ENCODE results near the gene CRMP1. TPM values are rescaled to one million over a fixed set of nuclear protein-coding genes. Genes with fewer than 3 reads are reported as not detected.

The CRMP1 gene
- total RNA-seq, result not detected
- polyA plus RNA-seq, result not detected
- 0 to 0.08 (median 0) reads per million in 6 experiments for total RNA-seq

GRCh38 chr4:5893004-5893580 lies at the start of gene CRMP1:
Gene CRMP1 (minus strand): TSS chr4:5893086. CDS start chr4:5892969, 117 bp downstream.
- H3K4me3 Mint-ChIP-seq, result no peak within 1 kb of the TSS
- peaks cover 0 to 11% (median 7%) of the 10 kb centered on the region in 9 donors for H3K9me3 Mint-ChIP-seq
- DNase-seq (no peak), ATAC-seq (no peak)
- H3K27ac Mint-ChIP-seq, result no peak within 1 kb of the TSS
- H3K4me1 Mint-ChIP-seq, result peaks cover 0 to 14% (median 10%) of the 10 kb centered on the region in 4 donors
- H3K36me3 Mint-ChIP-seq, result peaks cover 0 to 15% (median 6%) of the 10 kb centered on the region in 3 donors
- POLR2A ChIA-PET, result no interaction called here
- peaks cover 29 to 62% (median 49%) of the 10 kb centered on the region in 5 donors for H3K27me3 Mint-ChIP-seq

DNA sequence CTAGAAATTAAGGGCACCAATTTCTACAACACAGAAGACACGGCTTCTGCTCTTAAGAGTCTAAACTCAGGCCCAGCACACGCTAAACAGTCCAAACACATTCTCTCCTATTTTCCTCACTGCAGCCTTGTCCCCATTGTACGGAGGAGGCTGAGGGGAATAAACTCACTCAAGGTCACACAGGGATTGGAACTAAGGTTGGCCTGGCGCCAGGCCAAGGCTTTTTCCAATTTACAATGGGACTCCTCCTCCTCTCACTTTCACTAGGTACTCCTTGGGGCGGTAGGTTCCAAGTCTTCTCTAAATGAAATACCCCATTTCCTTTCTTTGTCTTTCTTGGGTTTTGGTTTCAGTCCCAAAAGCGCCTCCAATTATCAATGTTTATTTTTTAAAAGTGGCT lies 48.7 kb upstream of the CRMP1 start:
- Mint-ChIP-seq H3K9me3 (peaks cover 0 to 8% (median 0%) of the 10 kb centered on the region in 9 donors), H3K27ac (no peak overlapping the region), H3K36me3 (peaks cover 0 to 2% (median 0%) of the 10 kb centered on the region in 3 donors), H3K4me3 (no peak overlapping the region), H3K4me1 (peaks cover 0 to 3% (median 0%) of the 10 kb centered on the region in 4 donors), H3K27me3 (peaks cover 6 to 18% (median 11%) of the 10 kb centered on the region in 5 donors)
- DNase-seq, result no peak
- POLR2A ChIA-PET, result no interaction called here
- ATAC-seq, result no peak

- peaks cover 3 to 14% (median 9%) of the 10 kb centered on the region in 5 donors for H3K27me3 Mint-ChIP-seq
- peaks cover 0 to 4% (median 0%) of the 10 kb centered on the region in 9 donors for H3K9me3 Mint-ChIP-seq
- H3K4me3 Mint-ChIP-seq, result no peak overlapping the region
- ATAC-seq, result no peak
- POLR2A ChIA-PET, result no interaction called here
- peaks cover 0 to 3% (median 0%) of the 10 kb centered on the region in 4 donors for H3K4me1 Mint-ChIP-seq
- H3K36me3 Mint-ChIP-seq, result peaks cover 0 to 2% (median 0%) of the 10 kb centered on the region in 3 donors
- no peak overlapping the region for H3K27ac Mint-ChIP-seq
- peak in 1 of 10 donors; percentile 41 for DNase-seq
These were observed 47.8 kb upstream of the CRMP1 start for GRCh38 chr4:5940470-5941203.

DNA sequence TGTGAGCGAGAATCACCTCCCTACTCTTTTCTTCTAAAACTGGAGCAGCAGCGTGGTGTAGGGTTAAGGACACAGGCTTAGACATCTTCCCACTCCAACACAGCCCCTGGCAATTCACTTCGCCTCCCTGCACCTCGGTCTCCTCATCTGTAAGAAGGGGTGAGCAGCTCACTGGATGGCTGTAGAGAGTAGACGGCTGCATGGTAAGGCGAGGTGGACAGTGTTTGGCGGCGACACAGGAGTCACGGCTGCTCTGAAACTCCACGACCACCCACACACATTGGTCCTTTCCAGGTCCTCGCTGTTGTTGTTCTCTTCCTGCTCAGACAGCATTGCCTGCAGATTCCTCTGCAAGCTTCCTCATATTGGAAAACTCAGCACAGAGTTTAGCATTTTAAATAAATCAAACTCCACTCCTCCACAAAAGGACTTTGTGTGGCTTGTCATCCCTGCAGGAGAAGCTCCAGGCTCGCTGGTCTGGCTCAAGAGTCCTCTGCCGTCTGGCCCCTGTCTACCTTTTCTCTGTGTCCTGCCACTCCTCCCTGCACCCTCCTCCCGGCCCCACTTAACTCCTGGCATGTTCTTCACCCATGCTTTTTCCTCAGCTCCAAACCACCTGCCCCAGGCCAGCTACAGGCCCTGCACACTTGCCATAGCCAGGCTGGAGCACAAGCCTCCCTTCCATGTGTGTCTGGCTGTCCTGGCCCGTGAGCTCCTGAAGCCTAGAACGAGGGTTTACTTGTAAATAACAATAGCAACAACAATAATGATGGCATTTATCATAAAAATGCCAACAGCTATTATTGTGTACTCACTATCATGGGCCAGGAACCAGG lies 41.3 kb upstream of the CRMP1 start:
- ATAC-seq, result no peak
- Mint-ChIP-seq H3K27ac (no peak overlapping the region), H3K9me3 (no peaks in the 10 kb centered on the region), H3K36me3 (no peaks in the 10 kb centered on the region), H3K4me1 (no peaks in the 10 kb centered on the region), H3K27me3 (peaks cover 4 to 23% (median 10%) of the 10 kb centered on the region in 5 donors), H3K4me3 (no peak overlapping the region)
- POLR2A ChIA-PET, result no interaction called here
- peak in 1 of 10 donors; percentile 36 for DNase-seq

DNA sequence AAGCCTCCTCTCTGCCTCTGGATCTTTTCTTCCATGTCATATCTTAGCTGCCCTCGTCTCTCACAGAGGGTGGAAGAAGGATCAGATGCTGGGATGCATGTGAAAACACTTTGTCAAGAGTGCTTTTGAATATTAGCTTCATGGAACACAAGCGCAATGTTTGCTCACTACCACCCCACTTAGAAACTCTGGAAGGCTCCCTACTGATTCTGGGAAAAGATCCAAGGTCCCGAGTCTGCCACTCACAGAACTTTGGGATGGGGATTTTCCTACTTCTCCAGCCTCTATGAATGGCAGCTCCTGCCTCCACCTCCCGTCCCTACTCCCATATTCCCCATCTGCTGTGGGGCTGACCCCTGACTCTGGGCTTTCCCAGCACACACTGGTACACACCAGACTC lies 40.2 kb upstream of the CRMP1 start:
- ATAC-seq (no peak), DNase-seq (peak in 1 of 10 donors; percentile 8)
- Mint-ChIP-seq H3K9me3 (no peaks in the 10 kb centered on the region), H3K4me3 (no peak overlapping the region), H3K4me1 (no peaks in the 10 kb centered on the region), H3K27me3 (peaks cover 4 to 23% (median 10%) of the 10 kb centered on the region in 5 donors), H3K27ac (no peak overlapping the region), H3K36me3 (no peaks in the 10 kb centered on the region)
- POLR2A ChIA-PET, result no interaction called here

GRCh38 chr4:5932035-5932568 lies 39.2 kb upstream of the CRMP1 start:
- H3K36me3 Mint-ChIP-seq, result no peaks in the 10 kb centered on the region
- no peak overlapping the region for H3K4me3 Mint-ChIP-seq
- DNase-seq (peak in 1 of 10 donors; percentile 14), ATAC-seq (no peak)
- H3K27ac Mint-ChIP-seq, result no peak overlapping the region
- peaks cover 4 to 23% (median 10%) of the 10 kb centered on the region in 5 donors for H3K27me3 Mint-ChIP-seq
- POLR2A ChIA-PET, result no interaction called here
- no peaks in the 10 kb centered on the region for H3K9me3 Mint-ChIP-seq
- no peaks in the 10 kb centered on the region for H3K4me1 Mint-ChIP-seq

DNA sequence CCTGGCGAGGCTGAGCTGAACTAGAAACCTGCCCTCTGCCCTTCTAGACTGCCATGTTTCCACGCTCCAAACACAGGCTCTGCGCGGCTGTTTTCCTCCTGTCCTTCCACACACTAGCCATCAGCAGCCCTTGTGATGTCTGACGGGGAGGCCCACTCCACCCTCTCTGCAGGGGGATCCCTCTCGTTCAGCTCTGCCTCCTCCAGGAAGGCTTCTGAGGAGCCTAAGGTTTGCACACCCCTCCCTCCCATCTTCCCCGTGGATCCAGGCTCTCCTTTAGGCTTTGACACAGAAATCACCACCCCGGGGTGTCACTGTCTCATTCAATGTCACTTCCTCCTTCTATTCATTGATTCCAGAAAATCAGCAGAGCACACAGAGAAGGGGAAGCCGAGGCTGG lies 38.6 kb upstream of the CRMP1 start:
- Mint-ChIP-seq H3K27ac (no peak overlapping the region), H3K36me3 (no peaks in the 10 kb centered on the region), H3K4me1 (no peaks in the 10 kb centered on the region), H3K4me3 (no peak overlapping the region), H3K27me3 (peaks cover 4 to 23% (median 10%) of the 10 kb centered on the region in 5 donors), H3K9me3 (no peaks in the 10 kb centered on the region)
- DNase-seq (no peak), ATAC-seq (no peak)
- POLR2A ChIA-PET, result no interaction called here

GRCh38 chr4:5930876-5931275 lies 38.0 kb upstream of the CRMP1 start:
- H3K4me1 Mint-ChIP-seq, result no peaks in the 10 kb centered on the region
- DNase-seq, result peak in 1 of 10 donors; percentile 16
- ATAC-seq, result no peak
- H3K36me3 Mint-ChIP-seq, result no peaks in the 10 kb centered on the region
- peaks cover 4 to 23% (median 10%) of the 10 kb centered on the region in 5 donors for H3K27me3 Mint-ChIP-seq
- peak overlapping the region in 1 of 10 donors; percentile 31 for H3K27ac Mint-ChIP-seq
- H3K4me3 Mint-ChIP-seq, result no peak overlapping the region
- POLR2A ChIA-PET, result no interaction called here
- H3K9me3 Mint-ChIP-seq, result no peaks in the 10 kb centered on the region

- peaks cover 5 to 23% (median 10%) of the 10 kb centered on the region in 5 donors for H3K27me3 Mint-ChIP-seq
- DNase-seq, result peak in 1 of 10 donors; percentile 46
- no peak overlapping the region for H3K27ac Mint-ChIP-seq
- H3K4me3 Mint-ChIP-seq, result no peak overlapping the region
- H3K36me3 Mint-ChIP-seq, result no peaks in the 10 kb centered on the region
- H3K9me3 Mint-ChIP-seq, result no peaks in the 10 kb centered on the region
- H3K4me1 Mint-ChIP-seq, result no peaks in the 10 kb centered on the region
- POLR2A ChIA-PET, result no interaction called here
- ATAC-seq, result no peak
These were observed 37.6 kb upstream of the CRMP1 start for GRCh38 chr4:5930456-5930855.

DNA sequence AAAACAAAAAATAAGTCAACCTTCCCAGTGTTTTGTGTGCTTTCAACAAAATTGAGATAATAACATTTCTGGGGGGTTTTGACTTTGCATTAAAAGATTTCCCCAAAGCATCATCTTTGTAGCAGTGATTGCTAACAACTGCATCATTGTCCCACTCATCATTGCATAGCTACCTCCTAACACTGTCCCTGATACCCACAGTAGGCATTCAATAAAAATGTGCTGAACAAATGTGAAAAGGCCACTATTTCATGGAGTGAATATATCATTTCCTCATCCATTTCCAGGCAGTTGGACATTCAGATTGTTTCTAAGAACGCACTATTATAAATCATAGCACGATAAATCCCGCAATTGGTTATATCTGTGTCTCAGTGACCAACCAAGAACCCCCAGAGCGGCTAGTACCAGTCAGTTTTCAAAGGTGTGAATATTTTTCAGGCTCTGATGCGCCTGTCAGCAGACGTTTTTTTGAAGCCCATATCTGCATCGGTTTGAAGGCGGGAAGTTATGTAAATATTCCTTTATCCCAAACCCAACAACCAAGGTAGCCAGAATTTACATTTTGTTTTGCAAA lies 36.0 kb upstream of the CRMP1 start:
- H3K4me1 Mint-ChIP-seq, result no peaks in the 10 kb centered on the region
- H3K4me3 Mint-ChIP-seq, result no peak overlapping the region
- peaks cover 0 to 3% (median 0%) of the 10 kb centered on the region in 9 donors for H3K9me3 Mint-ChIP-seq
- H3K36me3 Mint-ChIP-seq, result no peaks in the 10 kb centered on the region
- DNase-seq, result no peak
- peaks cover 6 to 22% (median 10%) of the 10 kb centered on the region in 5 donors for H3K27me3 Mint-ChIP-seq
- no peak overlapping the region for H3K27ac Mint-ChIP-seq
- ATAC-seq, result no peak
- POLR2A ChIA-PET, result no interaction called here

DNA sequence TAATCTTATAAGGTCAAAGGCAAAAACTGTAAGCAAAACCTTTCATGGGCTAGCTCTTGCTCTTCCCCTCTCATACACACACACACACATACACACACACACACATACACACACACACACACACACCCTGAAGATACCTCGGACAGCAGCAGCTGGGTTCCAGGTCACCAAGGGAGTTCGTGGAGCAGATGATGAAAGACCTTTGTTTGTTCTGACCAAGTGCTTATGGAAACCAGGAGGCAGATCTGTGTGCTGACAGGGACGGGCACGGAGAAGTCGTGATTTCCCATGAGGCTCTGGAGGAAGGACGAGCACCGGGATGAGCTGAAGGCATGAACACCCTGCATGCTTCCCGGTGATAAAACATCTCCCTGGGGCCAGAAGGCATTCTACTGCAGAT lies 35.4 kb upstream of the CRMP1 start:
- Mint-ChIP-seq H3K4me3 (no peak overlapping the region), H3K27me3 (peaks cover 6 to 24% (median 9%) of the 10 kb centered on the region in 5 donors), H3K4me1 (no peaks in the 10 kb centered on the region), H3K36me3 (no peaks in the 10 kb centered on the region), H3K9me3 (peaks cover 0 to 3% (median 0%) of the 10 kb centered on the region in 9 donors), H3K27ac (no peak overlapping the region)
- POLR2A ChIA-PET, result no interaction called here
- ATAC-seq, result no peak
- DNase-seq, result peak in 1 of 10 donors; percentile 26

DNA sequence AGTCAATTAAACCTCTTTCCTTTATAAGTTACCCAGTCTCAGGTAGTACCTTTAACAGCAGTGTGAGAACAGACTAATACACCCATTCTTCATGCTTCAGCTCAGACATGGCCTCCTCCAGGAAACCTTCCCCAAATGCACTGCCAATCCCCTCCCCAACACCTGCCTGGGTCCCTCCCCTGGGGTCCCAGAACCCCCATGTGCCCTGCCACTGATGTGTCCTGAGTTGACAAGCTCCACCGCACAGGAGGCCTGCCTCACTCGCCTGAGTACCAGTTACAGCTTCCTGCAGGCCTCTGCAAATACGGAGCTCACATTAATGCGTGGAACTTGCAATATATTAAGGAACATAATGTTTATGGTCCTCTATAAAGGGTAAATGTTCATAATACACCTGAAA lies 34.9 kb upstream of the CRMP1 start:
- peak in 1 of 10 donors; percentile 19 for DNase-seq
- no peak overlapping the region for H3K4me3 Mint-ChIP-seq

More for the DNA sequence above, 34.9 kb upstream of the CRMP1 start:
- Mint-ChIP-seq H3K4me1 (no peaks in the 10 kb centered on the region), H3K27ac (no peak overlapping the region), H3K36me3 (no peaks in the 10 kb centered on the region), H3K27me3 (peaks cover 6 to 24% (median 13%) of the 10 kb centered on the region in 5 donors), H3K9me3 (peaks cover 0 to 3% (median 0%) of the 10 kb centered on the region in 9 donors)
- ATAC-seq, result no peak
- POLR2A ChIA-PET, result no interaction called here

Data from naive thymus-derived CD8-positive, alpha-beta T cell (primary cell).